ENCODE measurements around the gene SOCS6. TPM values are rescaled to one million over a fixed set of nuclear protein-coding genes. Genes with fewer than 3 reads are reported as not detected.

The SOCS6 gene
- total RNA-seq, 4 donors from 2014 or later, result 12.8 to 26.8 (median 16.3) TPM

DNA sequence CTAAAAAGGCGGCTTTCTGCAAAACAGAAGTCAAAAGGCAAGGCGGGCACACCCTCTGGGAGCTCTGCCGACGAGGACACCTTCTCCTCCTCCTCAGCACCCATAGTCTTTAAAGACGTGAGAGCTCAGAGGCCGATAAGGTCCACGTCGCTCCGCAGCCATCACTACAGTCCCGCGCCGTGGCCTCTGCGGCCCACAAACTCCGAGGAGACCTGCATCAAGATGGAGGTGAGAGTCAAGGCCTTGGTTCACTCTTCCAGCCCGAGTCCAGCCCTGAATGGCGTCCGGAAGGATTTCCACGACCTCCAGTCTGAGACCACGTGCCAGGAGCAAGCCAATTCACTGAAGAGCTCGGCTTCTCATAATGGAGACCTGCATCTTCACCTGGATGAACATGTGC, 36.1 kb downstream of the SOCS6 start:
- in situ Hi-C loops (cut with MboI; ENCODE audit: low sequenced_read_pairs in 4 of 4), result no loop called here
- no peaks in the 10 kb centered on the region for H3K9me3 ChIP-seq
- H3K4me1 ChIP-seq, result peaks cover 9 to 16% of the 10 kb centered on the region in 2 donors
- no peaks in the 10 kb centered on the region for H3K27me3 ChIP-seq
- no peak overlapping the region for H3K4me3 ChIP-seq
- TF ChIP-seq, protein P1, sequence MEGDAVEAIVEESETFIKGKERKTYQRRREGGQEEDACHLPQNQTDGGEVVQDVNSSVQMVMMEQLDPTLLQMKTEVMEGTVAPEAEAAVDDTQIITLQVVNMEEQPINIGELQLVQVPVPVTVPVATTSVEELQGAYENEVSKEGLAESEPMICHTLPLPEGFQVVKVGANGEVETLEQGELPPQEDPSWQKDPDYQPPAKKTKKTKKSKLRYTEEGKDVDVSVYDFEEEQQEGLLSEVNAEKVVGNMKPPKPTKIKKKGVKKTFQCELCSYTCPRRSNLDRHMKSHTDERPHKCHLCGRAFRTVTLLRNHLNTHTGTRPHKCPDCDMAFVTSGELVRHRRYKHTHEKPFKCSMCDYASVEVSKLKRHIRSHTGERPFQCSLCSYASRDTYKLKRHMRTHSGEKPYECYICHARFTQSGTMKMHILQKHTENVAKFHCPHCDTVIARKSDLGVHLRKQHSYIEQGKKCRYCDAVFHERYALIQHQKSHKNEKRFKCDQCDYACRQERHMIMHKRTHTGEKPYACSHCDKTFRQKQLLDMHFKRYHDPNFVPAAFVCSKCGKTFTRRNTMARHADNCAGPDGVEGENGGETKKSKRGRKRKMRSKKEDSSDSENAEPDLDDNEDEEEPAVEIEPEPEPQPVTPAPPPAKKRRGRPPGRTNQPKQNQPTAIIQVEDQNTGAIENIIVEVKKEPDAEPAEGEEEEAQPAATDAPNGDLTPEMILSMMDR (IDR thresholded peaks at IDR 0.05 in 4 of 5, conservative IDR thresholded peaks at IDR 0.05 in 1 of 5), result no peak
- no peak for TF ChIP-seq POLR2A (IDR thresholded peaks at IDR 0.05)
- peaks cover 0 to 15% of the 10 kb centered on the region in 2 donors for H3K36me3 ChIP-seq
- ATAC-seq, result no peak
- intact Hi-C loops (cut with DNase I; ENCODE audit: low total_unique reads), result no loop called here
- no peak overlapping the region for H3K27ac ChIP-seq
- no peak for DNase-seq

DNA sequence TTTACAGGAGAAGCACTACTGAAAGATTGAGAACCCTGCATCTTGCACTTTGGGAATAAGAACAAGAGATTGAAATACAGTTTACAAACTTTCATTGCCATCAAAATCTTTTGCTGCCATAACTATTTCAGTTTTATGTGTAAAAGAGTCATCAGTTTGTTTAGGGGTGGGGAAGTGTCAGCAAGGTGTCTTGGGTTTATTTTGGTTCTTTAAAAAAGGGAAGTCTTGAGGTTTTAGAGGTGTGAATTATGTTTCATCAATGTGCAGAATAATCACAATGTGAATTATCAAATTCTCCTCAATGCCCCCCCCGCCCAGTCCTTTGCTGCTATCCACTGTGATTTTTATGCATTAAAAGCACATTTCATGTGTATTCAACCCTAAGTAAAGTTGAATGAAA, 37.4 kb downstream of the SOCS6 start:
- Histone ChIP-seq H3K27ac (no peak overlapping the region), H3K9me3 (no peaks in the 10 kb centered on the region), H3K4me1 (peaks cover 9 to 16% of the 10 kb centered on the region in 2 donors), H3K27me3 (no peaks in the 10 kb centered on the region), H3K4me3 (no peak overlapping the region), H3K36me3 (peaks cover 0 to 15% of the 10 kb centered on the region in 2 donors)
- in situ Hi-C loops (cut with MboI; ENCODE audit: low sequenced_read_pairs in 4 of 4) (no loop called here), intact Hi-C loops (cut with DNase I; ENCODE audit: low total_unique reads) (no loop called here)
- ATAC-seq, result no peak
- TF ChIP-seq POLR2A (IDR thresholded peaks at IDR 0.05), result no peak
- TF ChIP-seq, protein P1 (IDR thresholded peaks at IDR 0.05 in 4 of 5, conservative IDR thresholded peaks at IDR 0.05 in 1 of 5), result no peak
- DNase-seq, result no peak

DNA sequence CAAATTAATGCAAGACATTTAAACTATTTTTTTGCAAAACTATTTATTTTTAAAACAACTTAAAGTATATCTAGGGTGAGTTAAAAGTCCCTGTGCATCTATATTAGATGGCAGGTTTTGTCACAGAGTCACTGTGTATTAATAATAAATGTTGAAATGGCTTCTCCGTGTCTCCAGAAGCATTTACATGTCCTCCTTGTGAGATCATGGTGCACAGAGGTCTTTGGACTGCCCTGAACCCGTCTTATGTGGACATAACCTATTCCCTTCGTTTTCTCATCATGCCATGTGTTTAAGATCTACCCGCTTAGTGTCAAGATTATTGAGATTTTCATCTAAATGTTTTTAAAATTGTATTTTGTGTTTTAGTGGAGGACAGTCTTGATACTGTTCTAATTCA, 39.3 kb downstream of the SOCS6 start:
- Histone ChIP-seq H3K4me3 (no peak overlapping the region), H3K4me1 (peaks cover 12 to 15% of the 10 kb centered on the region in 2 donors), H3K27me3 (no peaks in the 10 kb centered on the region), H3K9me3 (no peaks in the 10 kb centered on the region), H3K36me3 (peaks cover 0 to 15% of the 10 kb centered on the region in 2 donors), H3K27ac (no peak overlapping the region)
- TF ChIP-seq, protein P1 (IDR thresholded peaks at IDR 0.05 in 4 of 5, conservative IDR thresholded peaks at IDR 0.05 in 1 of 5), result no peak
- TF ChIP-seq POLR2A (IDR thresholded peaks at IDR 0.05), result no peak
- in situ Hi-C loops (cut with MboI; ENCODE audit: low sequenced_read_pairs in 4 of 4) (no loop called here), intact Hi-C loops (cut with DNase I; ENCODE audit: low total_unique reads) (no loop called here)
- ATAC-seq, result no peak
- no peak for DNase-seq

DNA sequence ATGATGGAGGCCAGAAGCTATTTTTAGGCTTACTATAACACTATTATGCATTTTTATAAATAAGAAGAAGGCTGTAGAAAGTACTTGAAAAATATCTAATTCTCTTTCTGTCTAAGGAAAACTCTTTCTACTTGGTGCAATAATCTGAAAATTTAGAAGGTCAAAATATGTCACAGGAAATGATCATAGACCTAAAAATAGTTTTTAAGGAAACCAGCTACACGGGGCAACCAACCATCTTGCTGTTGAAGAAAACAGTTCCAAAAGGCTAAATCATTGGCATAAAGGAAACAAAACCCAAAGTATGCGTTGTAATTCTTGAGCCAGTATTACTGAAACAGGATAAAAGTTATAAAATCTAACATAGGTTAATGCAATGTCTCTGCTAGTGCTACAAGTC, 40.2 kb downstream of the SOCS6 start:
- Histone ChIP-seq H3K9me3 (no peaks in the 10 kb centered on the region), H3K27ac (peak overlapping the region in 1 of 4 donors; percentile 12), H3K27me3 (no peaks in the 10 kb centered on the region), H3K4me3 (no peak overlapping the region), H3K4me1 (peaks cover 19 to 22% of the 10 kb centered on the region in 2 donors), H3K36me3 (peaks cover 0 to 15% of the 10 kb centered on the region in 2 donors)
- in situ Hi-C loops (cut with MboI; ENCODE audit: low sequenced_read_pairs in 4 of 4) (no loop called here), intact Hi-C loops (cut with DNase I; ENCODE audit: low total_unique reads) (no loop called here)
- DNase-seq (no peak), ATAC-seq (no peak)
- TF ChIP-seq POLR2A (IDR thresholded peaks at IDR 0.05), result no peak

DNA sequence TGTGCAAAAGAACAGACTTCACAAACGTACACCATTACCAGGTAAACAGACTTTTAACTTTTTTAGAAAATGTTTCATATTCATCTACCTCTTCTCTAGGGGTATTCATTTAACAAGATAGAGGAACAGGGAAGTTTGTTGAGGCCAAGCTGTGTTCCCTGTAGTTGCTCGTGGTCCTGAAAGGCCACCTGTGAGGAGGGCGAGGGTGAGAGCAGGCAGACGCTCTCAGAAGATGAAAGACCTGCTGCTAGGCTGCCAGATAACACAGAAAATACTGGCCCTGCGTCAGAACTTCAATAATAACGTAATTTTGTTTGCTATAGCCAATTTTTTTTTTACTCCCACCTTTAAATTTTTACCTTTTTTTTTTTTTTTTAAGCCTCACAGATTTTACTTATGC, 42.0 kb downstream of the SOCS6 start:
- DNase-seq (no peak), ATAC-seq (no peak)
- no peaks in the 10 kb centered on the region for H3K27me3 ChIP-seq
- H3K36me3 ChIP-seq, result peaks cover 0 to 1% of the 10 kb centered on the region in 2 donors
- H3K4me1 ChIP-seq, result peaks cover 23 to 25% of the 10 kb centered on the region in 2 donors
- no peak overlapping the region for H3K27ac ChIP-seq
- intact Hi-C loops (cut with DNase I; ENCODE audit: low total_unique reads) (no loop called here), in situ Hi-C loops (cut with MboI; ENCODE audit: low sequenced_read_pairs in 4 of 4) (no loop called here)
- no peak for TF ChIP-seq POLR2A (IDR thresholded peaks at IDR 0.05)
- TF ChIP-seq, protein P1 (IDR thresholded peaks at IDR 0.05 in 4 of 5, conservative IDR thresholded peaks at IDR 0.05 in 1 of 5), result no peak
- H3K4me3 ChIP-seq, result no peak overlapping the region
- H3K9me3 ChIP-seq, result peaks cover 0 to 11% (median 0%) of the 10 kb centered on the region in 3 donors
